ENCODE measurements around the gene RNASEH2B. TPM values are rescaled to one million over a fixed set of nuclear protein-coding genes. Genes with fewer than 3 reads are reported as not detected.

RNASEH2B gene
- total RNA-seq, 1 donor from 2014 or later, result 9.3 TPM

DNA sequence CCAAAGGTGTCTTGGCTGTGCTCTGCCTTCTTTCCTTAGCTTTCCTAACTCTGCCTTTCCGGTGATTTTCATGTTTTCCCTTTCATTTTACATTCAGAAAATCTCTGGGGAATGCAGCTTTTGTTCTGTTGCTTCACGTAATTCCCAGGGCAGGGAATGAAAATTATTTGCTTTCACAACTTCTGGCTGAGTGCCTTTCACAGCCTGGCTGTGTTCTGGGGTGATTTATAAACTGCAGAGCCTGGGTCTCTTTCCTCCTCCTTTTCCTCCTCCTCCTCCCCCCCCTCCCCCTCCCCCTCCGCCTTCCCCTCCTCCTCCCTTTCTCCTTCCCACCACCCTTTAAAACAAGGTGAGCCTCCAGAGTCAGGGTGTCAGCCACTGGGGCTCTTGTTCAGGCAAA lies 84.3 kb downstream of the RNASEH2B start:
- H3K9me3 Mint-ChIP-seq (ENCODE audit: unreplicated experiment), result no peaks in the 10 kb centered on the region
- DNase-seq (ENCODE audit: low spot score), result no peak
- H3K4me3 Mint-ChIP-seq (ENCODE audit: unreplicated experiment), result no peak overlapping the region
- H3K27ac Mint-ChIP-seq (ENCODE audit: unreplicated experiment), result no peak overlapping the region
- peaks cover 6% of the 10 kb centered on the region for H3K4me1 Mint-ChIP-seq (ENCODE audit: unreplicated experiment)
- H3K27me3 Mint-ChIP-seq (ENCODE audit: unreplicated experiment), result no peaks in the 10 kb centered on the region
- no peaks in the 10 kb centered on the region for H3K36me3 Mint-ChIP-seq (ENCODE audit: low read depth, unreplicated experiment)
- TF ChIP-seq, protein P1, sequence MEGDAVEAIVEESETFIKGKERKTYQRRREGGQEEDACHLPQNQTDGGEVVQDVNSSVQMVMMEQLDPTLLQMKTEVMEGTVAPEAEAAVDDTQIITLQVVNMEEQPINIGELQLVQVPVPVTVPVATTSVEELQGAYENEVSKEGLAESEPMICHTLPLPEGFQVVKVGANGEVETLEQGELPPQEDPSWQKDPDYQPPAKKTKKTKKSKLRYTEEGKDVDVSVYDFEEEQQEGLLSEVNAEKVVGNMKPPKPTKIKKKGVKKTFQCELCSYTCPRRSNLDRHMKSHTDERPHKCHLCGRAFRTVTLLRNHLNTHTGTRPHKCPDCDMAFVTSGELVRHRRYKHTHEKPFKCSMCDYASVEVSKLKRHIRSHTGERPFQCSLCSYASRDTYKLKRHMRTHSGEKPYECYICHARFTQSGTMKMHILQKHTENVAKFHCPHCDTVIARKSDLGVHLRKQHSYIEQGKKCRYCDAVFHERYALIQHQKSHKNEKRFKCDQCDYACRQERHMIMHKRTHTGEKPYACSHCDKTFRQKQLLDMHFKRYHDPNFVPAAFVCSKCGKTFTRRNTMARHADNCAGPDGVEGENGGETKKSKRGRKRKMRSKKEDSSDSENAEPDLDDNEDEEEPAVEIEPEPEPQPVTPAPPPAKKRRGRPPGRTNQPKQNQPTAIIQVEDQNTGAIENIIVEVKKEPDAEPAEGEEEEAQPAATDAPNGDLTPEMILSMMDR (IDR thresholded peaks at IDR 0.05; ENCODE audit: unreplicated experiment), result no peak

DNA sequence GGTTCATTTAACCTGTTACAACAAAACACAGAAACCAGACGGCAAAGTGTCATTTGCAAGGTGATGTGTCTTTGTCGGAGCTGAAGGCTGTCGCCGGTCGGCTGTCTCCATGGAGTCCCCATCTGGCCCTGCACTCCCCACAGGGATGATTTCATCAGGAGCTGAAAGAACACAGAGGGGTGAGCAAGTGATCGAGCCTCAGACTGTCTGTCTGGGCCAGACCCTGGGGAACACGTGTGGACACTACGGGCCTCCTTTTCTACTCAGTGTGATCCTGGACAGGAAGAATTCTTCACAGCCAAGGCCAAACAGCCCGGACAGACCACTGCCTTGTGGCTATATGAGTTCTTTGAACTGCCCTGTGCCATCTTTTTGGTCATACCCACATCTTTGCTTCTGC lies 85.1 kb downstream of the RNASEH2B start:
- Mint-ChIP-seq H3K27ac (ENCODE audit: unreplicated experiment) (peak overlapping the region; percentile 27), H3K27me3 (ENCODE audit: unreplicated experiment) (no peaks in the 10 kb centered on the region), H3K4me3 (ENCODE audit: unreplicated experiment) (no peak overlapping the region), H3K4me1 (ENCODE audit: unreplicated experiment) (peaks cover 6% of the 10 kb centered on the region), H3K9me3 (ENCODE audit: unreplicated experiment) (no peaks in the 10 kb centered on the region), H3K36me3 (ENCODE audit: low read depth, unreplicated experiment) (no peaks in the 10 kb centered on the region)
- no peak for DNase-seq (ENCODE audit: low spot score)
- TF ChIP-seq, protein P1 (IDR thresholded peaks at IDR 0.05; ENCODE audit: unreplicated experiment), result no peak

DNA sequence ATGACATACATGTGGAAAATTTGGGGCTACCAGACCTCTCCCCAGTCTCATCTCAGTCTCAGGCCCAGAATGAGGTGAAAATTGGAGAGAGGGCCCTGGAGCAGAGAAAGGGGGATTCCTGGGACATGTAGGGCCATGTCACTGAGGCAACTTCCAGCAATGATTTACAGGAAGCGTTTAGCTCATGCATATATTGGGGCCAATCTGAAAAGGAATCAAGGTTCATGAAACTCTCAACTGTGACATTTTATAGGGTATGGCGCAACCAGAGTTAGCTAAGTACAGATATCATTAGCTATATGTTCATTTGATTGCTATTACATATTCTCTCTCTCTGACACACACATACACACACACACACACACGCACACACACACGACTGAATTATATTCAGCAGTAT lies 86.3 kb downstream of the RNASEH2B start:
- Mint-ChIP-seq H3K27me3 (ENCODE audit: unreplicated experiment) (no peaks in the 10 kb centered on the region), H3K9me3 (ENCODE audit: unreplicated experiment) (no peaks in the 10 kb centered on the region), H3K4me3 (ENCODE audit: unreplicated experiment) (no peak overlapping the region), H3K36me3 (ENCODE audit: low read depth, unreplicated experiment) (no peaks in the 10 kb centered on the region), H3K27ac (ENCODE audit: unreplicated experiment) (no peak overlapping the region), H3K4me1 (ENCODE audit: unreplicated experiment) (no peaks in the 10 kb centered on the region)
- DNase-seq (ENCODE audit: low spot score), result no peak
- TF ChIP-seq, protein P1 (IDR thresholded peaks at IDR 0.05; ENCODE audit: unreplicated experiment), result no peak

DNA sequence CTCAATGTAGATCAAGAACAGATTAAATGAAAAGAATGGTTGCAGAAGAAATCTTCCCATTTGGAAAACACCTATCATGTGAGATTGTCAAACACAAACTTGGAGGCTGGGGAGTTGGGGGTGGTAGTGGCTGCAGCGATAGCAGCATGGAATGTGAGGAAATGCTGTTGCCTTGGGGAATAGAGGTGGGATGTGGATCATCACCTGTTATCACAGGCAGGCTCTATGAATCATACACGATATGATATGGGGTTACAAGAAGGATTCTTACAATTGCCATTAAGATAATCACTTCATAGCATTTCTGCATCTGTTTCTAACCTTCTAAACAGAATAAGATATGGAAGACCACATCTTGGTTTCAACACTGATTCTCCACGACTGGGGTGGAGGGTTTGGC lies 88.7 kb downstream of the RNASEH2B start:
- Mint-ChIP-seq H3K9me3 (ENCODE audit: unreplicated experiment) (no peaks in the 10 kb centered on the region), H3K4me3 (ENCODE audit: unreplicated experiment) (no peak overlapping the region), H3K27ac (ENCODE audit: unreplicated experiment) (no peak overlapping the region), H3K4me1 (ENCODE audit: unreplicated experiment) (no peaks in the 10 kb centered on the region), H3K27me3 (ENCODE audit: unreplicated experiment) (peaks cover 2% of the 10 kb centered on the region), H3K36me3 (ENCODE audit: low read depth, unreplicated experiment) (no peaks in the 10 kb centered on the region)
- DNase-seq (ENCODE audit: low spot score), result no peak
- TF ChIP-seq, protein P1 (IDR thresholded peaks at IDR 0.05; ENCODE audit: unreplicated experiment), result no peak

DNA sequence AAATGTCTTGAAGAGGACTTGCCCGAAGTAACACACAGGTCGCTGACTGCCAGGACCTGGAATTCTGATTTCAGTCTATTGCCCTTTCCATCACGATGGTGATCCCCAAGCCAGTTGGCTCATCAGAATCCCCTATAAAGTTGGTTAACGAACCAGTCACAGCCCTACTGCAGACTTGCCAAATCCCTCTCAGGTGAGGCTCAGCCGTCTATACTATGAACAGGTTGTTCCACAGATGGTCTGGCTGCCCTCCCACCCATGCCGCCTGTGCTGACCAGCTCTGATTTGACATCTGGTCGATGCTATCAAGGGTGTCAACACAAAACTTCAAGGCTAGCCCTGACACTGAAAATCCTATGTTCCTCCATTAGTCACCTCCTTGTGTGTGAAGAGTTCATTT lies 90.0 kb downstream of the RNASEH2B start:
- Mint-ChIP-seq H3K36me3 (ENCODE audit: low read depth, unreplicated experiment) (no peaks in the 10 kb centered on the region), H3K9me3 (ENCODE audit: unreplicated experiment) (no peaks in the 10 kb centered on the region), H3K4me1 (ENCODE audit: unreplicated experiment) (peaks cover 3% of the 10 kb centered on the region), H3K4me3 (ENCODE audit: unreplicated experiment) (no peak overlapping the region), H3K27me3 (ENCODE audit: unreplicated experiment) (peaks cover 5% of the 10 kb centered on the region), H3K27ac (ENCODE audit: unreplicated experiment) (no peak overlapping the region)
- DNase-seq (ENCODE audit: low spot score), result no peak
- TF ChIP-seq, protein P1 (IDR thresholded peaks at IDR 0.05; ENCODE audit: unreplicated experiment), result no peak

Data from endothelial cell (in vitro differentiated cells).